ENCODE results near the gene RNF148.
"Not testable (repeated sequence)": the region's sequence is repeated elsewhere in the genome, so short reads cannot be mapped to it uniquely, and the experiment has no call there.

Gene RNF148

DNA sequence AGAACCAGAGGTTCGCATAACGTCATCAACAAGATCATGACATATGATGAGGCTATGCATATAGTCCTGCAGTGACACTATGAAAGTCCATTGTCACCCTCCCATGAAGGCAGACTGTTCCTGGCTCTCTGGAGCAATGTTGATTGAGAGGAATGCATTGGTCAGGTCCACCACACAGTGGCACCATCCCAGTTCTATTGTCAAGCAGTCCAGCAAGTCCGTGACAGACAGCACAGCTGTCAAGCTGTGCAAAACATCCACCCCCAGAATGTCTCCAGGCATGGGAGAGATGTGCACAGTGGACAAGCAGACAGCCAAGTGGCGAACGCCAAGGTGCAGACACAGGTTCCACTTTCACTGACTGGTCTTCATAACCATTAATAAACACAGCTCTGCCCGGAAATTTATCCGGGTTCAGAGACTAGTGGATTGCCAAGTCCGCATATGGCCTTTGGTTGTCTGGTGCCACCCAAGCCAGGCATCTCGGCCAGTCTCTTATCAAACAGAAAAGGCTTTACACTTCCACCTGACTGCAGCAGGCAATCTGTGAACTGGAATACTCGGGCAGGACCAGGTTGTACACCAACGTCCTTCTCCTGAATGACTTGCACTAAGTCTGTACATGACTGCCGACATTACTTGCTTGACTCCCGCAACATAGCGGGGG, 11.0 kb downstream of the RNF148 start:
- DNase-seq (ENCODE audit: low read depth), result no peak

DNA sequence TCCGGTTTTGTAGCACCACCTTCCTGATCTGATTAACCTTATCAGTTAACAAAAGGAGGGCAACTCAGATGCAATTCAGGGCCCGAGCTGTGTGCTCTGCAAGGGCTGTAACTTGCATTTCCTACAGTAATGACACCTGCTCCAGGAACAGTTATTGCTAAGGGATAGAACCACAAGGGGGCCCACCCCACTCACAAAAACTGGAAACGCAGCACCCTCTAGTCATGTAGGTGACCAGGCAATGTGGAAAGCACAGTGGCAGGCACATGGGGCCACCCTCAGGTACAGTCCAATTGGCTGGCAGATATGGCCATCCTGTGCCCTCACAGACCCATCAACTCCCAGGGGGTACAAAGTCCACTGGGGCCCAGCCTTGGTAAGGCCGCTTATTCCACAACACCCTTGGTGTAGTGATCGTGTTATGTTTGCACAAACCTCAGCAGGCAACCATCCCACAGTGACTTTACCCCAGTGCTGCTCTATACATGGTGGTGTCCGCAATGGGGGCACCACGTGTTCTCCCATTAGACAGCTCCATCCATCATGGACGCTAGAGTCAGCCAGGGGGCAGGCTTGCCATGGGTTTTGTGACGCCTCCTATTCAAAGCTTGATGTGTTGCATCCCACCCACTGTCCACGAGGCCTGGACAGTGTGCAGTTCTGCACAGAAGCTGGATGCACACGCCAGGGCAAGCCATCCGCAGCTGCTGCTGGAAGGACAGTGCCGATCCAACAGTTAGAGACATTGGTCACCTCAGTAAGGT, 13.2 kb downstream of the RNF148 start:
- DNase-seq (ENCODE audit: low read depth), result no peak

GRCh38 chr7:122688400-122688998, 14.2 kb downstream of the RNF148 start:
- no peak for DNase-seq (ENCODE audit: low read depth)

DNA sequence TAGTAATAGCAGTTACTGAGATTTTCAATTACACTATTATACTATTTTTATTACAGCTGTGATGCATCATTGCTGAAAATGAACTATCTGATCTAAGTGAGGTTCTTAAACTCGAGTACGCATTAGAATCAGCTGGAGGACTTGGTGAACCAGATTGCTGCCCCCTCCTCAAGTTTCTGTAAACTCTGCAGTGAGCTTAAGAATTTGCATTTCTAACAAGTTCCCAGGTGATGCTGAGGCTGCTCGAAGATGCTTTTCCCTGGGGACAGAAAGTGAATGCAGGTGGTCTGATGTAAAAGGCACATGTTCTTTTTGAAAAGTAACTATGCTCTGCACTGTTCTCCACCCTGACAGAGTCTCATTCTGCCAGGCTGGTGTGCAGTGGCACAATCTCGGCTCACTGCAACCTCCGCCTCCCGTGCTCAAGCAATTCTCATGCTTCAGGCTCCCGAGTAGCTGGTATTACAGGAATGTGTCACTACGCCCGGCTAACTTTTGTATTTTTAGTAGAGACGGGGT, 16.3 kb downstream of the RNF148 start:
- DNase-seq (ENCODE audit: low read depth), result no peak

DNA sequence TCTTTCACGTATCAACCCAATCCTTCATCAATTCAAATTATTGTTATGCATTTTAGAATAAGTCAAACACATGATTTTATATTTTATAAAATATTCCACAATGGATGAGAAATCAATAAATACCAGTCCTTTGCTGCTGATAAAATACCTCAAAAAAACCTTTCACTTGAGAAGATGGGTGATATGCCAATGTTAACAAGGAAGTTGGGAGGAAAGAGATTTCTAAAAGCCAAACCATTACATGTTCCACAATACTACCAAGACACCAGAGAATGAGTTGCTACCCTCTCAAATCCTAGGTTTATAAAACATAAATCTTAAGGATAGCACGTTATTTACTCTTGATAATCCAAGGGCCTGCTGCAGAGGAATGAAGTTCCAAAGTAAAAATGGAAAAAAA, 18.2 kb downstream of the RNF148 start:
- DNase-seq (ENCODE audit: low read depth), result no peak

GRCh38 chr7:122682815-122683550, 19.7 kb downstream of the RNF148 start:
- DNase-seq (ENCODE audit: low read depth), result no peak

DNA sequence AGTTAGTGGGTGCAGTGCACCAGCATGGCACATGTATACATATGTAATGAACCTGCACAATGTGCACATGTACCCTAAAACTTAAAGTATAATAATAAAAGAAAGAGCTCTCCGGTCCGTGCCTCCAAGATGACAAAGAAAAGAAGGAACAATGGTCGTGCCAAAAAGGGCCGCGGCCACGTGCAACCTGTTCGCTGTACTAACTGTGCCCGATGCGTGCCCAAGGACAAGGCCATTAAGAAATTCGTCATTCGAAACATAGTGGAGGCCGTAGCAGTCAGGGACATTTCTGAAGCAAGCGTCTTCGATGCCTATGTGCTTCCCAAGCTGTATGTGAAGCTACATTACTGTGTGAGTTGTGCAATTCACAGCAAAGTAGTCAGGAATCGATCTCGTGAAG, 21.5 kb downstream of the RNF148 start:
- DNase-seq (ENCODE audit: low read depth), result not testable (repeated sequence)

DNA sequence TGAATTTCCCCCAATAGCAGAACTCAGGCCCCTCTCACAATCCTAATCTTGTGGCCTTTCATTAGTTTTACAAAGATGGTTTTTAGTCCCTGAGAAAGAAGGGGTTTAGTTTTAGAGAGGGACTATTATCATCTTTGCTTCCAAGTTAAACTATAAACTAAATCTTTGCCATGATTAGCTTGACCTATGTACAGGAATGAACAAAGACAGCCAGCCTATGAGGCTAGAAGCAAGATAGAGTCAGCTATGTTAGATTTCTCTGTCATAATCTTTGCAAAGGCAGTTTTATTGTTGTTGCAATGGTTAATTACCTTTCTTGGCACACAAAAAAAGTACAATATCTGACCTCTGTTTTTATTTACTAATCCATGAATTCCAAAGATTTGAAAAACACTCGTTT, 22.9 kb downstream of the RNF148 start:
- no peak for DNase-seq (ENCODE audit: low read depth)

DNA sequence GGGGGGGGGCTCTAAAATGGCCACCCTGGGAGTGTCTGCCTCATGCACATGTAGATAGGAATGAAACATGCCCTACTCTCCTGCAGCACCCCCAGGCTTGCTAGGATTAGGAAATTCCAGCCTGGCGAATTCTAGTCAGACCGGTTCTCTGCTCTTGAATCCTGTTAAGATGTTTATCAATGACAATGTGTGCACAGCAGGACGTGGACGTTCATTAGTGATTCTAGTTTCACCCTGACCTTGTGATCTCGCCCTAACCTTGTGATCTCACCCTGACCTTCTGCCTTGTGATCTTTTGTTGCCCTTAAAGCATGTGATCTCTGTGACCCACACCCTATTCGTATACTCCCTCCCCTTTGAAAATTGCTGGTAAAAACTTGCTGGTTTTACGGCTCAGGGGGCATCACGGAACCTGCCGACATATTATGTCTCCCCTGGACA, 23.4 kb downstream of the RNF148 start:
- not testable (repeated sequence) for DNase-seq (ENCODE audit: low read depth)

- DNase-seq (ENCODE audit: low read depth), result no peak
Observed at GRCh38 chr7:122677149-122677548, 25.6 kb downstream of the RNF148 start.

DNA sequence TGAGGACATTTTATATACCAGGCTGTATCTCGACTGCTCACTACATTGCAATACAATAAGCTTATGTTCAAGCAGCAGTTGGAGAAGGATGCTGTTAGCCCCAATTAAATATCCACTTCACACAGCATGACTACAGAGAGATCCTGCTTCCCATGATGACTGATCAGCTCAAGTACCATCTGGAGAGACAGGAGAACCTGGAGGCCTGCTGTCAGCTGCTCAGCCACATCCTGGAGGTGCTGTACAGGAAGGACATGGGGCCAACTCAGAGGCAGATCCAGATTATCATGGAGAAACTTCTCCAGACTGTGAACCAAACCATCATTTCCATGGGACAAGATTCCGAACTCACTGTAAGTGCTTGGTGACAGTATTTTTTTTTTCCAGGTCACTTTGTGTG, 26.3 kb downstream of the RNF148 start:
- no peak for DNase-seq (ENCODE audit: low read depth)

- DNase-seq (ENCODE audit: low read depth), result no peak
Observed at GRCh38 chr7:122675621-122676020, 27.1 kb downstream of the RNF148 start.

DNA sequence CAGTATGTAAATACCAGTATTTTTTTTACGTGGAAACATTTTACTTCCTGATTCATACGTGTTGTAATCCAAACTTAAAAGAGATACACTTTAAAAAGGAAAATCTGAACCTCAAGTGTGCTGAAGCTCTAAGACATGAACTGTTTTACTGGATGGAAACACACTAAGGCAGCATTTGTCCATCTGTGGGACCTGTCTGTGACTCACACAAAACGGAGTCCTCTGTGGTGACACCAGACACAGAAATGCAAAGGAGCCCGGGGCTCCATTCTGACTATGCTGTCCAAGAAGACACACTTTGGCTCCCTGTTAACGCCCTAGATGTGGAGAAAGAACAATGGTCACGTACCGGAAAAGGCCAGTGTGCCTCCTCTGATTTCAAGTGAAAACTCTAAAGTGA, 27.7 kb downstream of the RNF148 start:
- DNase-seq (ENCODE audit: low read depth), result no peak

- DNase-seq (ENCODE audit: low read depth), result no peak
Observed at GRCh38 chr7:122674502-122674901, 28.2 kb downstream of the RNF148 start.

GRCh38 chr7:122673951-122674350, 28.8 kb downstream of the RNF148 start:
- DNase-seq (ENCODE audit: low read depth), result no peak

- DNase-seq (ENCODE audit: low read depth), result no peak
Observed at GRCh38 chr7:122672536-122672935, 30.2 kb downstream of the RNF148 start.

GRCh38 chr7:122663733-122664132, 39.0 kb downstream of the RNF148 start:
- DNase-seq (ENCODE audit: low read depth), result no peak

- DNase-seq (ENCODE audit: low read depth), result no peak
Observed at GRCh38 chr7:122658856-122659255, 43.9 kb downstream of the RNF148 start.

- DNase-seq (ENCODE audit: low read depth), result no peak
Observed at GRCh38 chr7:122653685-122654084, 49.0 kb downstream of the RNF148 start.

- no peak for DNase-seq (ENCODE audit: low read depth)
Observed at GRCh38 chr7:122652876-122653275, 49.8 kb downstream of the RNF148 start.

Measured in activated T-helper 9 cell treated with anti-CD3 and anti-CD28 coated beads, Interleukin-2, amount 50 U/mL, for 16 hours (primary cell).